ENCODE data around the gene LOC128125822.

LOC128125822 gene

GRCh38 chr6:63576985-63577712, 4.9 kb downstream of the LOC128125822 start:
- Histone ChIP-seq H3K36me3 (peaks cover 0 to 60% (median 49%) of the 10 kb centered on the region in 4 donors), H3K4me1 (peaks cover 0 to 23% (median 8%) of the 10 kb centered on the region in 4 donors), H3K27me3 (no peaks in the 10 kb centered on the region), H3K27ac (peak overlapping the region in 2 of 3 donors; percentile 100), H3K4me3 (no peak overlapping the region), H3K9me3 (no peaks in the 10 kb centered on the region)
- no peak for ATAC-seq
- TF ChIP-seq POLR2A (IDR thresholded peaks at IDR 0.05), result peak; percentile 70
- TF ChIP-seq, protein P1, sequence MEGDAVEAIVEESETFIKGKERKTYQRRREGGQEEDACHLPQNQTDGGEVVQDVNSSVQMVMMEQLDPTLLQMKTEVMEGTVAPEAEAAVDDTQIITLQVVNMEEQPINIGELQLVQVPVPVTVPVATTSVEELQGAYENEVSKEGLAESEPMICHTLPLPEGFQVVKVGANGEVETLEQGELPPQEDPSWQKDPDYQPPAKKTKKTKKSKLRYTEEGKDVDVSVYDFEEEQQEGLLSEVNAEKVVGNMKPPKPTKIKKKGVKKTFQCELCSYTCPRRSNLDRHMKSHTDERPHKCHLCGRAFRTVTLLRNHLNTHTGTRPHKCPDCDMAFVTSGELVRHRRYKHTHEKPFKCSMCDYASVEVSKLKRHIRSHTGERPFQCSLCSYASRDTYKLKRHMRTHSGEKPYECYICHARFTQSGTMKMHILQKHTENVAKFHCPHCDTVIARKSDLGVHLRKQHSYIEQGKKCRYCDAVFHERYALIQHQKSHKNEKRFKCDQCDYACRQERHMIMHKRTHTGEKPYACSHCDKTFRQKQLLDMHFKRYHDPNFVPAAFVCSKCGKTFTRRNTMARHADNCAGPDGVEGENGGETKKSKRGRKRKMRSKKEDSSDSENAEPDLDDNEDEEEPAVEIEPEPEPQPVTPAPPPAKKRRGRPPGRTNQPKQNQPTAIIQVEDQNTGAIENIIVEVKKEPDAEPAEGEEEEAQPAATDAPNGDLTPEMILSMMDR (IDR thresholded peaks at IDR 0.05), result no peak
- intact Hi-C loops (cut with DNase I), result no loop called here
- no peak for DNase-seq
- 79% methylated on average over 5 of the region's 5 CpGs for WGBS (ENCODE audit: insufficient coverage, low coverage, low lambda C conversion rate, missing lambda C conversion rate)

GRCh38 chr6:63578757-63579156, 6.5 kb downstream of the LOC128125822 start:
- H3K27me3 ChIP-seq, result no peaks in the 10 kb centered on the region
- TF ChIP-seq, protein P1 (IDR thresholded peaks at IDR 0.05), result no peak
- TF ChIP-seq POLR2A (IDR thresholded peaks at IDR 0.05), result no peak
- H3K4me1 ChIP-seq, result peaks cover 0 to 23% (median 8%) of the 10 kb centered on the region in 4 donors
- WGBS (ENCODE audit: insufficient coverage, low coverage, low lambda C conversion rate, missing lambda C conversion rate), result 94% methylated on average over 2 of the region's 2 CpGs
- H3K36me3 ChIP-seq, result peaks cover 0 to 72% (median 52%) of the 10 kb centered on the region in 4 donors
- intact Hi-C loops (cut with DNase I), result no loop called here
- ATAC-seq, result no peak
- H3K4me3 ChIP-seq, result no peak overlapping the region
- no peak for DNase-seq
- no peaks in the 10 kb centered on the region for H3K9me3 ChIP-seq
- H3K27ac ChIP-seq, result peak overlapping the region in 1 of 3 donors; percentile 3

DNA sequence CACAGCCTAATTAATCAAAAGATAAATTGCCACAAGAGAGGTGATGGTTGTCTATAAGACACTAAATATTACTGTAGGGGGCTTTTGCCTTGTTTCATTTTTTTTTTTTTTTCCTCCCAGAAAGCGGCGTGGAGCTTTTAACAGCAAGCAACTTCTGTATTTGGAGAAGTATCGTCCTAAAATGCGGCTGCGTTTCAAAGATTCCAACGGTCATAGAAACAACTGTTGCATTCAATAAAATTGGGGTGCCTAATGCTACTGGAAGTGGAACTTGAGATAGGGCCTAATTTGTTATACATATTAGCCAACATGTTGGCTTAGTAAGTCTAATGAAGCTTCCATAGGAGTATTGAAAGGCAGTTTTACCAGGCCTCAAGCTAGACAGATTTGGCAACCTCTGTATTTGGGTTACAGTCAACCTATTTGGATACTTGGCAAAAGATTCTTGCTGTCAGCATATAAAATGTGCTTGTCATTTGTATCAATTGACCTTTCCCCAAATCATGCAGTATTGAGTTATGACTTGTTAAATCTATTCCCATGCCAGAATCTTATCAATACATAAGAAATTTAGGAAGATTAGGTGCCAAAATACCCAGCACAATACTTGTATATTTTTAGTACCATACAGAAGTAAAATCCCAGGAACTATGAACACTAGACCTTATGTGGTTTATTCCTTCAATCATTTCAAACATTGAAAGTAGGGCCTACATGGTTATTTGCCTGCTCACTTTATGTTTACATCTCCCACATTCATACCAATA, 7.8 kb downstream of the LOC128125822 start:
- ATAC-seq, result peak in 3 of 4 donors; percentile 8 to 52 (median 14)
- H3K36me3 ChIP-seq, result peaks cover 0 to 72% (median 53%) of the 10 kb centered on the region in 4 donors

GRCh38 chr6:63580704-63580961, 8.4 kb downstream of the LOC128125822 start:
- H3K27ac ChIP-seq, result peak overlapping the region in 1 of 3 donors; percentile 2
- peaks cover 0 to 72% (median 53%) of the 10 kb centered on the region in 4 donors for H3K36me3 ChIP-seq
- TF ChIP-seq, protein P1 (IDR thresholded peaks at IDR 0.05), result no peak
- TF ChIP-seq POLR2A (IDR thresholded peaks at IDR 0.05), result no peak
- H3K4me3 ChIP-seq, result no peak overlapping the region
- WGBS (ENCODE audit: insufficient coverage, low coverage, low lambda C conversion rate, missing lambda C conversion rate), result 74% methylated on average over 3 of the region's 3 CpGs
- intact Hi-C loops (cut with DNase I), result no loop called here
- H3K4me1 ChIP-seq, result peaks cover 0 to 23% (median 8%) of the 10 kb centered on the region in 4 donors
- DNase-seq (no peak), ATAC-seq (peak in 2 of 4 donors; percentile 1)
- H3K9me3 ChIP-seq, result no peaks in the 10 kb centered on the region
- H3K27me3 ChIP-seq, result no peaks in the 10 kb centered on the region

More for the DNA sequence above, 7.8 kb downstream of the LOC128125822 start:
- peaks cover 0 to 23% (median 8%) of the 10 kb centered on the region in 4 donors for H3K4me1 ChIP-seq
- H3K27ac ChIP-seq, result peak overlapping the region in 1 of 3 donors; percentile 2
- no peaks in the 10 kb centered on the region for H3K27me3 ChIP-seq
- DNase-seq, result no peak
- 89% methylated on average over 6 of the region's 6 CpGs for WGBS (ENCODE audit: insufficient coverage, low coverage, low lambda C conversion rate, missing lambda C conversion rate)
- intact Hi-C loops (cut with DNase I), result no loop called here
- no peak overlapping the region for H3K4me3 ChIP-seq
- TF ChIP-seq, protein P1 (IDR thresholded peaks at IDR 0.05), result no peak
- peak; percentile 58 for TF ChIP-seq POLR2A (IDR thresholded peaks at IDR 0.05)
- H3K9me3 ChIP-seq, result no peaks in the 10 kb centered on the region

All from right lobe of liver (tissue), 6 donors.